SKM-1 treated with dmso at 0.1 percent for 144 hours (cell line): ENCODE results near the gene RPS6KA1.
A peak's percentile ranks its signal among the peaks of the same experiment; 100 is the strongest.

Experiments
- DNase-seq: peaks from one replicate; lab custom pipeline; 2025; ENCODE audit not compliant: unreplicated experiment; lab: John Stamatoyannopoulos, UW

The RPS6KA1 gene

GRCh38 chr1:26531651-26532131 lies 2.1 kb downstream of the RPS6KA1 start:
- no peak for DNase-seq

DNA sequence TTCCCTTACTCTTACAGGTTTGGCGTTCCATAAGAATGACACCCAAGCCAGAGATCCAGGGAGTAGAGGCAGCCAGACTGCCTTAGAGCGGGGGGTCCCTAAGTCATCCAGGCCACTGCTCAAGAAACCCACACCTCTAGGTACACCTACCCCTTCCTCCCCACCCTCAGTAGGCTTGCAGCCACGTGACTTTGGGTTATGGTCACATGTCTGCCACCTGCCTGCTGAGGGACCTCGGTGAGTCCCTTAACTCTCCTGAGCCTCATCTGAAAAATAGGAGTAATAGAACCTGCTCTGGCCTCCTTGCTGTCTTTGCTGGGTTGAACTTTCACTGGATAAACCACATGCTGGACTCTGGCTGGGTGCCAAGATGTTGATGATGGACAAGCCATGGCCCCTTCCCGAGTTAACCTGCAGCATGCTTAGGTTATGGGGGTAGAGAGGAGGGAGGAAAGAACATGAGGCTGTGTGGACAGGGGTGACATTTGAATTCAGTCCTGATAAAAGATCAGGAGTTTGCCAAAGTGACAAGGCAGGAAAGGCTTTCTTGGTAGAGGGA lies 4.5 kb downstream of the RPS6KA1 start:
- DNase-seq = no peak

- DNase-seq = no peak
These were observed 5.6 kb downstream of the RPS6KA1 start for GRCh38 chr1:26535201-26535600.

DNA sequence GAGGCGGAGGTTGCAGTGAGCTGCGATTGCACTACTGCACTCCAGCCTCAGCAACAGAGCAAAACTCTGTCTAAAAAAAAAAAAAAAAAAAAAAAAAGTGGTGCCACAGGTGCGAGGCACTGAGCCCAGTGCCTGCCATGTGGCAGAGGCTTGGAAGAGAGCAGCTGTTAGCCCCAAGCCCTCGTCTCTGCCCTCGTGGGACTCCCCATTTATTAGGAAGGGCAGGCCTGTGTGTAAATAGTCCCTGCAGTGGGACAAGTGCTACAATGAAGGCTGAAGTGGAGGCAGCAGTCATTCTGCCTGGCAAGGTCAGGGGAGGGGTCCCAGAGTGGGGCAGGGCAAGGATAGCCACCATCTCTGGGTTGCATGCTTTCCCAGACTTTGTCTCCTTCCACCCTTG lies 6.5 kb downstream of the RPS6KA1 start:
- no peak for DNase-seq

- no peak for DNase-seq
These were observed 7.0 kb downstream of the RPS6KA1 start for GRCh38 chr1:26536521-26536920.

DNA sequence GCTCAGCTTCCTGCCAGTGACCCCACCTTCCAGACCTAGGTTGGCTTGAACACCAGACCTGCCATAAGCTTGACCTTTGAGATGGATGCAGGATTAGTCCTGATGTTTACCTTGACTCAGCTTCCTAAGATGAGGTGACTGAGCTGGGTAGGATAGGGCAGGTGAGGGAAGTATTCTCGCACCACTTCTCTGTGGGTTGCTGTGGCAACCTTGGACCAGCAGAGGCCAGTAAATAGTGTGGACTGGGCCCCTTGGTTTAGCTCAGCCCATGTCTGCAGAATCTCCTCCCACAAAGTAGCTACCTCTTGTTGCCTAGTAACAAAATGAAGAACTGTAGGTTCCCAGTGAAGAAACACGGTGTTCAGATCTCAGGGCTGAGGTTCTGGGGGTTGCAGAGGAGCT lies 8.4 kb downstream of the RPS6KA1 start:
- peak; percentile 97 for DNase-seq

- peak; percentile 51 for DNase-seq
These were observed 9.2 kb downstream of the RPS6KA1 start for GRCh38 chr1:26538480-26539412.

DNA sequence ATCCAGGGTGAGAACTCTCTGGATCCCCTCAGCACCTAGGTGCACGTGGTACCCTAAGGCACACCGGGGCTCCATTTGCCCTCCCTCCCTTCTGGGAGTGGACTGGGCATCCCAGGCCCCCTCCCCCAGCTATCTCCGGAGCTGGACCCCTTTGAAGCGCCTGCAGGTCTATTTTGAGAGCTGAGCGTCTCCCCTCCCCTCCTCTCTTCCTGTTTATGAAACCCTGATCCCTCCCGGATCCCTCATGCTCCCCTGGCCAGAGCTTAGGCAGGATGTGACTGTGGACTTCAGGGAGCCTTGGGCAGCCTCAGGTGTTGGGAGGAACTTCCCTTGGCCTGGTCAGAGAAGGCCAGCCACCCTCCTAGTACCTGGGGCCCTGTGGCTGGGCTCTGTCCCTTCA lies 10.2 kb downstream of the RPS6KA1 start:
- no peak for DNase-seq

GRCh38 chr1:26540351-26540750 lies 10.8 kb downstream of the RPS6KA1 start:
- DNase-seq = no peak

DNA sequence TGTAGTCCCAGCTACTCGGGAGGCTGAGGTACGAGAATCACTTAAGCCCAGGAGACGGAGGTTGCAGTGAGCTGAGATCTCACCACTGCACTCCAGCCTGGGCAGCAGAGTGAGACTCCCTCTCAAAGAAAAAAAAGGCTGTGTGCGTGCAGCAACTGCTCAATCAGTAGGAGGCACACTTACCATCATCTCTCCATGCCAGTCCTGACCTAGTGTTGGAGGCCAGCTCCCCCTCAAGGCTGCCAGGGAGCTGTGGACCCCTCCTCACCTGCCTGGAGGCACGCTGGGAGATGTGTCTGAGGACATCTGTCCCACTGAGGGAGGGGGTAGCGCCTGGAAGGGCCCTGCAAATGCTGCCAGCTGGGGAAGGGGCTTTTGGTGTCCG lies 11.9 kb downstream of the RPS6KA1 start:
- DNase-seq = no peak

DNA sequence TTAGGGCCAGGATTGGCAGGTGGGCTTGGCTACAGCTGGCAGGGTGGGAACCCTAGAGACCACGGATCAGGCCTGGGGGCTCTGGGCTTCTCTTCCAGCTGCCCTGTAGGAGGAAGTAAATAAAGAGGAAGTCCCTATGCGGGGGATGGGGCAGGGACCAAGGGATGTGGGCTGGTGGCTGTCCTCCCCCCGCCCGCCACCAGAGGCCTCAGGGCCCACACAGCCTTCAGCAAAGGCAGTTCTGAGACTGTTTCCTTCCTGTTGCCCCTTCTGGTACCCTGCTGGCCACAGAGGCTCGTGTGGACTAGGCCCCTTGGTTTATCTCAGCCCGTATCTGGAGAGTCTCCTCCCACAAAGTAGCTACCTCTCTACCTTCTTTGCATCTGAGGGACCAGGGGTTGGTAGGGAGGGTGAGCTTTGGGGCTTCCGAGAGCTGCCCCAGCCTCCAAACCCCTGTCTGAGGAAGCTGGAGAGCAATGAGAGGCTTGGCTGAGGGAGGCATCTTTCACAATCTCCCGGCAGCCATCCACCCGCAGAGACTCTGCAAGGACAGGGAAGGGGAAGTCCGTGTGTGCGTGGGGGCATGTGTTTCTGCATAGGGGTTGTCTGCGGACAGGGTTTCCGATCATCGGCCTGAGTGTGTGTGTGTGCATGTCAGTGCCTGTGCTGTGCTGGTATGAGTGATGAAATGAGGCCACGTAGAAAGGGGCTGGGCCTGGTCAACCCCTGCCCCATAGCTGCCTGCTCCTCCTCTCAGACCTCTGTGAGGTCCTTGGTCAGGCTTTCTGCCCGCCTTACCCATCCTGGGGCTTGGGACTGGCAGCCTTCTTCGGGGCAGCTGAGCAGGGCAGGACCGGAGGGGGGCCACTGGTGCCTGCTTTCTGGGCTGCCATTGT lies 12.5 kb downstream of the RPS6KA1 start:
- DNase-seq = peak; percentile 100

DNA sequence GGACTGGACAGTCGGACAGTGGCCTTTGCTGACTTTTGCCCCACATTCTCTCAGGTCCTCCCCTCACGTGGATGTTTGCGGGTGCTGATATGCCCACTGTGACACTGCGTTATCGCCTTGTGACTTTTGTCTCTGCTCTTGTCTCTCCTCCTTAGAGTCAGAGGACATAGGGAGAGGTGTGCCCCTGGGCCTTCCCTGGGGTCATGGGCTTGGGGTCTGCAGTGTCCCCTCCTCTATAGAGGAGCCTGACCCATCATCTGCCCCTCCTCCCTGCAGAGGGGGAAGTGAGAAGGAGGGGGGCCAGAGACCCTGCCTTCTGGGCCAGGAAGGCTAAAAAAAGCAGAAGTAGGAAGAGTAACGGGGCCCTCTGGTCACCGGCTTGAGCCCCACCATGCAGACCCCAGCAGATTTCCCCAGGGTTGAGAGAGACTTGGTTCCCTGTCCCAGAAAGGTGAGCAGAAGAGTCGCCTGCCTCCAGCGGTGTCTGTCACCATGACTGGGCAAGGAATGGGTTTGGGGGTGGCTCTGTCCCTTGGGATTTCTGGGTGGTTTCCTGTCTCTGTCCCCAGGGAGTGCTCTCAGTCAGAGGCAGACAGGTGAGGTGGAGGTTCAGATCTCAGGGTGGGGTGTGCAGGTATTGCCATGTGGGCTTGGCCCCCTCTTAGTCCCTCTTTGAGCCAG lies 13.3 kb downstream of the RPS6KA1 start:
- peak; percentile 53 for DNase-seq

- no peak for DNase-seq
These were observed 13.9 kb downstream of the RPS6KA1 start for GRCh38 chr1:26543462-26543861.

DNA sequence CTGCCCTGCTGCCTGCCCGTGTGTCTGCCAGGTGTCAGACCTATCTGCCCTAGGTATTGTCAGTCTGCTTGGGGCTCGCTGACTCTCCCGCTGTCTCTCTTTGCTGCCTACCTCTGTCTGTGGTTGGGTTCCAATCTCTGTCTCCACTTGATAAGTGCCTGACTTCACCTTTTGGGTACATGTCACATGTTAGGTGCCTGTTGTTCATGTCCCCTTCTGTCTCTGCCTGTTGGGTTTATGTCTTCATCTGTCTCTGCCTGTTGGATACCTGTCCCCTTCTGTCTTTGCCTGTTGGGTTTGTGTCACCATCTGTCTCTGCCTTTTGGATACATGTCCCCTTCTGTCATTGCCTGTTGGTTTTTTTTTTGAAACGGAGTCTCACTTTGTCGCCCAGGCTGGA lies 14.6 kb downstream of the RPS6KA1 start:
- no peak for DNase-seq

- no peak for DNase-seq
These were observed 16.4 kb downstream of the RPS6KA1 start for GRCh38 chr1:26545969-26546323.

GRCh38 chr1:26546375-26546774 lies 16.8 kb downstream of the RPS6KA1 start:
- DNase-seq = no peak

DNA sequence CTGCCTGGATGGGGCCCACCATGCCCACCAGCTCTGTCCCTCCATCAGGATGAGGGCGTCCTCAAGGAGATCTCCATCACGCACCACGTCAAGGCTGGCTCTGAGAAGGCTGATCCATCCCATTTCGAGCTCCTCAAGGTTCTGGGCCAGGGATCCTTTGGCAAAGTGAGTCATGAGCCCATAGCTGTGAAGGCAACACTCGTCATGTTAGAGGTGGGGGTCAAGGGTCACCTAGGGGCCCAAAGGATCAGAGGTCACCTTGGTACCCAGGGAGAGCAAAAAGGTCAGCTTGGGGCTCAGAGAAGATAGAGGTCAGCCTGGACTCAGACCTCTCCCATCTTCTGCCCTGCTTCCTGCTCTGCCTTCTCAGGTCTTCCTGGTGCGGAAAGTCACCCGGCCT lies 17.3 kb downstream of the RPS6KA1 start:
- DNase-seq = no peak

DNA sequence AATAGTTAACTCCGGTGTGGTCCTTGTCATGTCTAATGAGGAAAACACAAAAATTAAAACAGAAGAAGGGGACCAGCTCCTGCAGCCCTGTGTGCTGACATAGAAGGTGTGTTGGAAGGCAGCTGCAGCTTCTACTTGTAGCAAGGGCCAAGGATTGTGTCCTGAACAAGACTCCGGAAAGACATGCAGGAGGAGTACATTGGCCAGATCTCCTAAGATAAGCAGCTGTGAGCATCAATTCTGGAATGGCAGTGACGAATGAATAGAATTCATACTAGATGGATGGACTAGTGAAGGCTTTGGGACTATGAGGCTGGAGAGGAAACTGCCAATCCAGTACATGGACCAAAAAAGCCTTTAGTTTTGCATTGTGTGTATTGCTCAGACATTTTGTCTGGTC lies 19.3 kb downstream of the RPS6KA1 start:
- DNase-seq = no peak

DNA sequence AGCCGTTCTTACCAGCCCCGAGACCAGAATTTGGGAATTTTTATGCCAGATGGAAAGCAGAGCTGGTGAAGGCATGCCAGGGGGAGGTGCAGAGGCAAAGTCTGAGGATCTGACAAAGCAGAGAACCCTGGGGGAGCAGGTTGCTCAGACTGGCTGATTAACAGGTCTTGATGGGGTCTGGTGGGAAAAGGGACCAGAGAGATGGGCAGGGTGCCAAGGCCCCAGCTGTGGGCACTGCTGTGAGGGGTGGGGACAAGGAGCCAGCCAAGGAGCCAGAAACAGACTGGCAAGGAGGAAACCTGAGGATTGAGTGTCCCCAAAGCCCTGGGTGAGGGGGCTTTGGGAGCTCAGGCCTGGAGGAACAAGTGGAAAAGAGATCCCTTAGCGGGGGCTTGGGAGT lies 21.4 kb downstream of the RPS6KA1 start:
- DNase-seq = no peak

DNA sequence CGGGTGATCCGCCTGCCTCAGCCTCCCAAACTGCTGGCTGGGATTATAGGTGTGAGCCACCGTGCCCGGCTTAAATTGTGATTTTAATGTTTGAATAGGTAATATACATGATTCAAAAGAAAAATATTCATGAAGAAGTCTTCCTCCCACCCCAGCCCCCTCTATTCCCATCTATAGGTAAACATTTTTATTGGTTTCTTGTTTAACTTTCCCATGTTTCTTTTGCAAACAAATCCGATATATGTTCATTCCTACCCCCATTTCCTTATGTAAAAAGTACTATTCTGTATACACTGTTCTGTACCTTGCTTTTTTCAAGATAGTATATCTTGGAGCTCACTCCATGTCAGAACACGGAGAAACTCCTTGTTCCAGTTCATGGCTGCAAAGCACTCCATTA lies 23.2 kb downstream of the RPS6KA1 start:
- no peak for DNase-seq
